GM18498 (cell line): ENCODE data around the gene FGGY.

Experiments
- ATAC-seq: cut with Tn5 transposase; IDR thresholded peaks from one replicate; pipeline ENCODE4 v1.9.1; 2021; ENCODE audit warnings: mild to moderate bottlenecking, moderate library complexity; ENCODE audit not compliant: unreplicated experiment

The FGGY gene

GRCh38 chr1:59750328-59751003, 453.6 kb downstream of the FGGY start:
- ATAC-seq, result no peak

- no peak for ATAC-seq
Measured at GRCh38 chr1:59751004-59751395, 454.1 kb downstream of the FGGY start.

- ATAC-seq, result no peak
Measured at GRCh38 chr1:59751801-59752200, 454.9 kb downstream of the FGGY start.

- ATAC-seq, result peak; percentile 80
Measured at GRCh38 chr1:59752556-59753414, 455.9 kb downstream of the FGGY start.

DNA sequence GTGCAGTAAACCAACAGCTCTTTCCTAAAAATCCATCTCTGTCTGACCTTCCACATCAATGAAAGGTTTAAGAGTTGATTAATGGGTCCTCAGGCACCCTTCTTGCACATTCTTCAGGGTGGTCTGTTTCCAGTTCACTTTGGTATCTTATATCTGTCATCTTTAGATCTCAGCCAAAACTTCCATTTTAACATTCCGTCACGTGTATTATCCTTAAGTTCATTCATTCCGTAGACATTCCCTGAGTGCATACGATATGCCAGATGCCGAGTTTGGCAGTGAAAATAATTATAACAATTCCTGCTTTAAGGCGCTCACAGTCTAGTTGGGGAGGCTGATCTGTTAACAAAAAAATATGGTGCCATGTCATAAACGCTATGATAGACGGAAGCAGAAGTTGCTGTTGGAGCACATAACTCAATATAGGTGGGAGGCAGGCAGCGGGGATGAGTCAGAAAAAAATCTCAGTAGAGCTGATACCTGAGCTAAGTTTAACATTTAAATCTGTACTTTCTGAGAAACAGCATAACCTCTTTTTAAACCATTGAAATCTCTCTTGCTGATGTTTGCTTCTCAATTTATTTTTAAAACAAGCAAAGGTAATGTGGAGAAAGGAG, 458.3 kb downstream of the FGGY start:
- no peak for ATAC-seq

DNA sequence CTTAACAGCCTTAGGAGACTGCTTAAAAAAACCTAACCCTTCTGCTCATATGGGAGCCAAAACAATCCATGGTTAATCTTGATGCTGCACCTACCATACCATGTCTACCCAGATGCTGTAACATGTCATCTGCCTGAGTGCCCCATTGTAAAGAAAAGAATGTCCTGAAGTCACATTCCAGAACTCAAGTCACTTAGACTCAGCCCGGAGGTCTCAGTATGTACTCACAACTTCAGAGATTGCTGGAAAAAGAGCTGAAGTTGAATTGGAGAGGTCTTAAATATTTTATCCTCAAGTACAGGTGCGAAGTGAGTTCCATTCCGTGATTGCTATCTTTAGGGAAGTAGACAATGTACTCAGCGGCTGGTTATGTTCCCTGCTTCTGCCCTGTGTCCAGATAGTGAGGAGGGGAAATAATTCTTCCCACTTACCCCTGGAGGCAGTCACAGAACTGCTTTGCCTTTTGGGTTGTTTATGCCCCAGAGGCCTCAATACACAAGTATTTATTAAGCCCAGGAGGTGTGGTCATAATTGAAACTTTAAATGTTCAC, 460.4 kb downstream of the FGGY start:
- ATAC-seq, result no peak

GRCh38 chr1:59759156-59759925, 462.4 kb downstream of the FGGY start:
- ATAC-seq, result peak; percentile 91

DNA sequence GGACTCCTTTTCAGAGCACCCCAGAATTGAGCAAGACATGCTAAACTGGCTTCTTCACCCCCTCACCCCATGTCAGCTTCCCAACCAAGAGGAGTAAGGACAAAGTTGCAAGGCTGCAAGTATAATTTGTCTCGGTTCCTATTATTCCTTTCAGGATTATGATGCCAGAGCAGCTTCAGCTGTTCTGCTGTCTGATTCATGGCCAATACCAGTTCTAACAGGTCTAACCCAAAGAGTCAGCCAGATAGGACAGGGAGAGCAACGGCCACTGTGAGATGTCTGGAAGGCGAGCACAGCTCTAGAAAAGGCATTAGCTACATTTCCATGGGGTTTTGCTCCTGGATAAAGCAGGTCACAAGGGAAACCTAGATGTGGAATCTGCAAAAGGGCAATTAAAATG, 464.5 kb downstream of the FGGY start:
- no peak for ATAC-seq

DNA sequence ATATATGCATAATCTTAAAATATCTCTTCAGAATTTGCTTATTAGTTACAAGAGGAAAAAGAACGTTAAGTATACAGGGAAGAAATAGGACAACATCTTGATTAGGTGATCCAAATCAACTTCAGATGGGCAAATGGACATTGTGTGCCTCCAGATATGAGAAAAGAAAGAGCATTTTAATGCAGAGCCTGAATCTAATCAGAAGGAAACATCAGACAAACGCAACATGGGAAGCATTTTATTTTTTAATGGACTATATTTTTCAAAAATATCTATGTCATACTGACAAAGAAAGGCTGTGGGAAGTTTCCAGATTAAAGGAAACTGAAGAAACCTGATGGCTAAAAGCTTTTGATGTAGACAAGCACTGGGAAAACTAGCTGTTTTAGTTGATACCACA, 466.5 kb downstream of the FGGY start:
- ATAC-seq, result no peak

DNA sequence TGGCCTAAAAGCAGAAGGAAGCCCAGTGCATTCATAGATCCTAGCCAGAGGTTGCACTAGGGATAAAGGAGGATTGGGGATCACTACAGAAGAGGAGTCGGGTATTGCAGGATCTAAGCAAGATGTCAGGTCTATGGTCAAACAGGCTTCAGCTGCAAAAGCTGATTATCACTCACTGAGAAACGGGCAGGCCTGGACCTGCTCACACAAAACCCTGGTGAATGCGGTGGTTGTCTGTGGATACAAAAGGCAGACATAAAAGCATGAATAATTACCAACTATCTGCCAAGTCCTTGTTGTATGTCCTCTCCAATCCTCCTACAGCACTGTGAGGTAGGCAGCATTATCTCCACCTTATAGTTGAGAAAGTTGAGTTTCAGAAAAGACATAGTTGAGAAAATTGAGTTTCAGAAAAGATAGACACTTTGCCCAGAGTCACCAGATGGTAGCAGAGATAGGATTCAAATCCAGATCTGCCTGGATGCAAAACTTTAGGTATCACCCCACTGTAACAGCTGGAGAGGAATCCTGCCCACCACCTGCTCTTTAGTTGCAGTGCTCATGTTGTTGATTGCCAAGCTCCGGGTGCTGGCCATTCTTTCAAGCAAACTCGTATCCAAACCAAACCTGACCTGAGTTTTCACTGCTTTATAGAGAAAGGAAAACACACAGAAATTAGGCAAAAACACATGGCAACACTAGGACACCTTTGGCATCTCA, 468.3 kb downstream of the FGGY start:
- ATAC-seq, result no peak

DNA sequence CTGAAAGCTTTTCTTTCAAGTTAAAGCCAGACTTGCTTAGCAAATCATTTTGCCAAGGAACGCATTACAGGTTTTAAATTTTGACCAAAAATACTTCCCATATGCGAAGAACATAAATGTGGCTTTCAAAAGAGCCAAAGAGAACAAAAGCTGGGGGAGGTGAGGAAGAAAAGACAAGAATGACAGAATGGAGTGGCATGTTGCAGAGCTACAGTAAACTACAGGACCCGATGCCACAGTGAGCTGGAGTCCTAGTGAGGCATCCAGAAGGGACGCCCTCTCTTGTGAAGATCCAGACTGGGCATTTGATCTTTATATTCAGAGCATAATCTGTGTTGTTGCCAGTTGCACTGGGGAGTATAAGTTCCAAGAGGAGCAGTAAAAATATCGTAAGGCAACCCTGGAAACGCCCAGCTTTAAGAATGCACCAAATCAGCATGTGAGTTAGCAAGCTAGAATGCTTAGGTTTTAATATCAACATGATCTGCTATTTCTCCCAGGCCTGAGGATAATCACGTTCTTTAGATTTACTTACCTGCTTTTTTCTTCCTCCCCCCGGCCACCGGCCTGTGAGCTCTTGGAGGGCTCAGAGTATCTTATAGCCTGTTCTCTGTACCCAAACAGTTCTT, 469.4 kb downstream of the FGGY start:
- no peak for ATAC-seq

DNA sequence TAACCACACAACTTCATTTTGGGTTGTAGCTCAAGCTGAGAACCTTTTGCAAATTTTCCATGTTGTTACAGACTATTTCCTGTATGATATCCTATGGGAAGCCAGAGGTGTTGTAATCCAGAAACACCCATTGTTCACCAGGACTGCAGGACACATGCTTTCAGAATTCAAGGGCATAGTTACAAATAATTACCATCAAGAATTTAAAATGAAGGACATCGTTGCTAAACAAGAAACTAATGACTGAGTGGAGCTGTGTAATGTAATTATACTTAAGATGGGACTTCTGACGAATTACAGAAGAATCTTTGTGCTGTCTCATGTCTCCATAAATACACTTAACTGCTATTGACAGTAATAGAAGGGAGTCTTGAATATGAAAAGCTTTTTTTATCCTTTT, 470.2 kb downstream of the FGGY start:
- ATAC-seq, result no peak

DNA sequence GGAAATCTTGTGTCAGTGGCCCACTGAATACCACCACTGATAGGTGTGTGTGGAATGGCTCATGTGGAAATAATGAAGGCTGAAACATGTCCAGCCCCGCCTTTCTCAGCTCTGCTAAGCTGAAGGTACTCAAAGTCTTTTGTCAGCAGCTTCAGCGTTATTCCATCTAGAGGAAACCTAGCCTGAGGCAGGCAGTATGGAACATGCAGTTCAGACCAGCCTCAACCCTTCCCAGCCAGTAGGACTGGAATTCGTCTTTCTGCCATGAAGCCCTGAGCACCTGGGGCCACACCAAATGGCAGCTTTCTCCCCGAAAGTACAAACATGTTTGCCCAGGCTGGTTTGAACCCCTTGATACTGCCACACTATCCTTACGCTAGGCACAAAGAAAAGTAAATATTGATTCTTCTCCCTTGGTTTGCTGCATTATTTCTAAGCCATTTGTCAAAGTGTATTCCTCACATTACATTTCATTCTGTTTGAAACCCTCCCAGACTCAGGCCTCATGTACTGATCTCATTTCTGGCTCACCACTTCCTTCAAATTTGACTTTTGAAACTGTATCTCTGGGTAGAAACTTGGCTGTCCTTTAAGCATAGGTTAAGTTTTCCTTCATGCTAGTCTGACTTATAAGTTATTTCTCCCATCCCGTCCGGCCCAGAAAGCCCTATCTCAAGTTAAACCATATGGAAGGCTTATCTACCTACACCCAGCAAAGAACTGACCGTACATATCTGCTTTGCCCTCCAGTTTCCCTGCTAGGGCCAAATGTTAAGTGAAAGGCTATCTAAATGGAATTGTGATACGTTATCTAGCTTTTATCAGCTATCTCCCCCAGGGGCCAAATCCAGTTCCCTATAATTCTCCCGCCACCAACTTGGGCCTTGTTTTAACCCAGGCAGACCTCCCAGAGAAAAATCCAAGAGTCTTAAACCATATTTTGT, 472.2 kb downstream of the FGGY start:
- no peak for ATAC-seq

DNA sequence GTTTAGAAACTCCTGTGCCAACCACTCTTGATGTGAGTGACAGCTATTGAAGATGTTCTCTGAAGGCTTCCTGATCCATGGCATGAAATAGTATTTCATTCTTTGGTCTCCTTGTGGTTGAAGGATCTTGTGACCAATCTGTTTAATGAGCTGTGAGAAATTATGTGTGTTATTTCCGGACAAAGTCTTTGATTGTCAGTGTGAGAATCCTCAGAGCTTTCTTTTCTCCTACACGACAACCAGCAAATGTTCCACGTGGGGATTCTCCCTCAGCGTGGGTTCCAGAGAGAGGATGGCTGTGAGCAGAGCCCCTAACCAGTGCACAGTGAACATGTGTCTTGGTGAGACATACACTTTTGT, 472.8 kb downstream of the FGGY start:
- no peak for ATAC-seq

DNA sequence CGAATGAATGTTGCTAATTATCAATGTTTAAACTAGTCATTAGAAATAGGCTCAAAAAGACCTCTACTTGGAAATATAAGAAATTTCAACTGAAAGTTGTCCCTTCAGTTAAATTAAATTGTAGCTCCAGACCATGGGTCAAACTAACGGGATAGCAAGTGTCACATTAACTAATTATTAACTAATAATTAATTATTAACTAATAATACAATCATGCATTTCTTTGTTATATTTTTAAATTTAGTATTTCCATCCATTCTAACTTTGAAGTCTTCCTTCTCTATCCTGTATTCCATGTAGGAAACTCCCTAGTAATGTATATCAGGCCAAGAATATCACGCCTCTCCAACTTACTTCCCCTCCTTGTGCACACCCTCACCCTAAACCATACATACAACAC, 474.5 kb downstream of the FGGY start:
- no peak for ATAC-seq

GRCh38 chr1:59775480-59775879, 478.6 kb downstream of the FGGY start:
- ATAC-seq, result no peak

DNA sequence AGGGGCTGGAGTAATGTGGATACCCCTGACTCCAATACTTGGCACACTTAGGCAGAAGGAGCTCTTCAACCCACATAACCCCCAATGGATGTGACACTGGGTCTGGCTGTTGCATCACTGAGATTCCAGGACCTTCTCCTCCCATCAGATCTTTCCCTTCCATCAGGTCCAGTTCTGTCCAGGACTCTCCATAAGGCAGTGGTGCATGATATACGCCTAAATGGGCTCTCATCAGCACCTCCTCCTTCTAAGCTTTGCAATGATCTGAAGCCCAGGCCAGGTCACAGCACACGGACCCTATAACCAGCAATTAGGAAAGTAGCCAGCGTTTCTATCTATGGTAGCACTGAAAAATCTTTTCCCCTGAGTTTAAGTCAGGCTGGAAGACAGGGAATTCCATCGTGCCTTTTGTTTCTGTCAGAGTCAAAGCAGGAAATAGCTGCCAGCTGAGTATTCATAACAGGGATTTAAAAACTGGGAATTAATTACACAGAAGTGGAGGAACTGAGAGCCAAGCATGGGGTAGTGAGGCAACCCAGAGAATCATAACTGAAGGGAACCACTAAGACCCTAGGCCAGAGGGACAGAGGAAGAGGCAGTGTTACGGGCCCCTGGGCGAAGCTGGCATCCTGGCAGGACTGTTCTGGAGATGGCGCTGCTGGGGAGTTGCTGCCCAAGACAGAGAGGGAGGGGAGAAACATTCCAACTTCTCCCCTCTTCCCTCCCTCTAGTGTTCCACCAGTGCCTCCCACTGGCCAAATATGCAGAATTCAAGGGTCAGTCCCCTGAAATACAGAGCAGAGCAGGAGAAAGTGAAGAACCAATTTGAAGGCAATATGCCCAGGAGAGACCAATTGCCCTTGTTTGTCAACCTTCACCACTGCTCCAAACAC, 480.3 kb downstream of the FGGY start:
- ATAC-seq, result no peak

DNA sequence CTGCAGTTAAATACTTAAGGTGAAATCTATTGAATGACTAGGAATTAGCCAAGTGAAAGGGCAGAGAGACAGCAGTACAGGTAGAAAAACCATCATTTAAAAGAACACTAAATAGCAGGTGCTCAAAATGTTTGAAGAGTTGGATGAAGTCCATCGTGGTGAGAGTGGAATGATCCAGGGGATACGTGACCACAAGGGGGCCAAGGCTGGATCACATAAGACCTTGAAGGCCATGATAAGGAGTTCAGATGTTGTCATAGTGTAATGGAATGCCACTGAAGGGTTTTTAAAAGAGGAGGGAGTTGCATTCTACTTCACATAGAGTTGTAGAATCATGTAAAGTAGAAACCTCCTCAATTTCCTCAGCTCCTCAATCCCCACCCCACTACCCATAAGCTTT, 483.1 kb downstream of the FGGY start:
- ATAC-seq, result no peak
